Measurements from ENCODE around the gene TEX30.

GRCh38 chr13:102776271-102776670 lies 2.7 kb upstream of the TEX30 start:
- TF ChIP-seq TAF1 (IDR thresholded peaks at IDR 0.05; ENCODE audit: low read depth, low read length) (no peak), SPI1 (IDR thresholded peaks at IDR 0.05; ENCODE audit: low read depth, low read length) (no peak)
